HG03159 (cell line): ENCODE measurements around the gene RPP25.
"Not testable (repeated sequence)": the region's sequence is repeated elsewhere in the genome, so short reads cannot be mapped to it uniquely, and the experiment has no call there.

Experiments
- ATAC-seq: cut with Tn5 transposase; IDR thresholded peaks from one replicate; pipeline ENCODE4 v1.9.1; 2021; ENCODE audit warnings: mild to moderate bottlenecking, moderate library complexity; ENCODE audit not compliant: unreplicated experiment

RPP25 gene

DNA sequence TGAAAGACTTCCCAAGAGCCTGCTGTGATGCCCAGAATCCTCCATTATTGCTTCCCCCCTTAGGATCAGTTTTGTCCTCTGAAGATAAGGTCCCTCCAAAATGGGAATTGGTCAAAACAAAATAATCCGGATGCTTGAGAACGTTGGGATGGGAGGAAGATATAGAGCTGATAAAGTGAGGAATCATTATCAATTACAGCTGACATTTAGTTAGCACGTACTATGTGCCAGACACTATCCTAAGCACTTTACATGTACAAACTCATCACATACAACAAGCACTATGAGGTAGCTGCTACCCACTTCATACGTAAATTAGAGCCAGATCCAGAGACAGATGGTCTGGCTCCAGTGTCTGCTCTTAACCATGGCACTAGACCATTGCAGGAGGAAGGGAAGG lies 6.6 kb upstream of the RPP25 start:
- ATAC-seq = no peak

DNA sequence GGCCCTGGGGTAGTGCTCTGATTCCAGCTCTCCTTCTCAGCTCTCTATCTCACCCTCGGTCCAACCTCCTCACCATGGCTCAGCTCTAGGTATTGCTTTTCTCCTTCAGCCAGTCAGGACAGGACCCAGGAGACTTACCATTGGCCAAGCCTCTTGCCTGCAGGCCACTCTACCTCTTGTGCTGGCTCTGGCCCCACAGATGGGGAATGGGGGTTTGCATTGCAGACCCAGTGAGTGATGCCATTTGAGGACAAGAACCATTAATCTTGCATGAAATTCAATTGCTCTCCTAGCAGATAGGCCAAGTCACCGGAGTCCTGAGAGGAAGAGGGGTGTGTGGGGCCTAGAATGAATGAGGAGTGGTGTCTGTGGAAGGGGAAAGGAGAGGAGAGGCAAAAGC lies 6.1 kb upstream of the RPP25 start:
- ATAC-seq = no peak

DNA sequence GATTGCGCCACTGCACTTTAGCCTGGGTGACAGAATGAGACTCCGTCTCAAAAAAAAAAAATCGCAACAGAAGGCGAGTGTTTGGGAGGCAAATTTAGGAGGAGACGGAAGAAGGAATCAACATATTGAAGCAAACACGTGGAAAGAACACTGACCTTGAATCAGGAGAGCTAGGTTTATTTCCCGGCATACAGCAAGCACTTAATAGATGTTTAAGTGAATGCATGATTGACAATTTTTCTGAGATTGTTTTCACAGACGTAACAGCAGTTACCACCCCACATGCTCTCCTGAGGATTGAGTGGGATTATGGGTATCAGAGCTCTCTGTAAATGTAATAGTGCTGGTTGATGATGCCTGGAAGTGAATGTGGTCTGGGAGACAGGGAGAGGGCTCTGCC lies 5.6 kb upstream of the RPP25 start:
- ATAC-seq = no peak

DNA sequence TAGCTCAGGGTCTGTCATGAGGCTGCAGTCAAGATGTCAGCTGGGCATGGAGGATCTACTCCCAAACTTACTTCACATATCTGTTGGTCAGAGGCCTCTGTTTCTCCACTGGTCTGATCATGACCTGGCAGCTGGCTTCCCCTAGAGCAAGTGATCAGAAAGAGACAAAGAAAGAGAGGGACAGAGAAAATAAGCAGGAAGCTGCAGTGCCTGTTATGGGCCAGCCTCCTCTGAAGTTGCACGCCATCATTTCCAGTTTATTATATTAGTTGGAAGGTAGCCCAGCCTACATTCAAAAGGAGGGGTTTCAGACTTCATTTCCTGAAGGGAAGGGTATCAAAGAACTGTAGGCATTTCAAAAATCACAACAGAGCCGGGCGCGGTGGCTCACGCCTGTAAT lies 5.0 kb upstream of the RPP25 start:
- no peak for ATAC-seq

DNA sequence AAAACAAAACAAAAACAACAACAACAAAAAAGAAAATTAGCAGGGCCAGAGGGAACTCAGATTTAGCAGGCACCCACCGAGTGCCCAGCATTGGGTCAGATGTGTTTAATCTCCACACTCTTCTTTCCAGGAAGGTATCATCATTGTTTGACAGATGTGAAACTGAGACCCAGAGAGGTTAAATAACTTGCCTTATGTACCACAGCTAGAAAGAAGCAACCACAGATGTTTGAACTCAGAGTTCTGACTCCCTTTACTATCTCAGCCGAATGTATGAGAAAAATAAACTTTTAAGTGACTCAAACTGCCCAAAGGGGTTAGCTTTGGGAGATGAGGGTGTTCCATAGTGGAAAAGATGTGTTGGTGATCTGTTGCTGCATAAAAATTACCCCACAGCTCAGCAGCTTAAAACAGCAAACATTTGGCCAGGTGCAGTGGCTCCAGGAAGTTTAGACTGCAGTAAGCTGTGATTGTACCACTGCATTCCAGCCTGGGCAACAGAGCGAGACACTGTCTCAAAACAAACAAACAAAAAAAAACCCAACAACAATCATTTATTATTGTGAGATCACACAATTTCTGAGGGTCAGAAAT lies 4.5 kb upstream of the RPP25 start:
- no peak for ATAC-seq

DNA sequence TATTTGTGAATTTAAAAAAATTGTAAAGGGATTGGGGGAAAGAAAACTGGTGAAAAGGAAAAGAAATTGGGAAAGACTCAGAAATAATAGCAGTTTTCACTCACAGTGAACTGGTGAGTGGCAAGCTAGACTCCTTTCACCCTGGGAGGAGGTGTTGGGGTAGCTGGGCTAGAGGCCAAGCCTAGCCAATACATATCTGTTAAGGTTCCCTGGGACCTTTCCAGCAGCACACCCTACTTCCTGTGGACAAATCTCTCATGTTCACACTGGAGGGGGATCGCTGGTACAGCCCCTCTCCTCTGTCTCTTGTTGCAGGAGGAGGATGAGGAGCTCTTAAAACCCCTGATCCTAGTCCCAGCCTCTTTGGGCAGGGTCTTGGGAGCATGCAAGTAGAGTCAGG lies 3.7 kb upstream of the RPP25 start:
- ATAC-seq = no peak

DNA sequence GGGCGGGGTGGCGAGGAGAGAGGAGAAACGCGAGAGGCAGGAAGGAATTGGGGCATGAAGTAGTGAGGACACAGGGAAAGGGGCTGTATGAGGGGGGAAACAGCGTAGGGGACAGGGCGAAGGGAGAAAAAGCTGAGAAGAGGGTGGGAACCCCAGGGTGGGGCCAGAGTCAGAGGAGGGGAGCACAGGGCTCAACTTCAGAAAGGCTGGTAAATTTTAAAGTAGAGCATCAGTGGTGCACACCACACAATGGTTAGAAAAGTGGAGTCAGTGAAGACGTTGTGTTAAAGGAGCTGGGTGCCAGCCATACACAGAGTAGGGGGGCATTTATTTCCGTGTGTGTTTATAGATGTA lies 3.0 kb upstream of the RPP25 start:
- ATAC-seq = no peak

DNA sequence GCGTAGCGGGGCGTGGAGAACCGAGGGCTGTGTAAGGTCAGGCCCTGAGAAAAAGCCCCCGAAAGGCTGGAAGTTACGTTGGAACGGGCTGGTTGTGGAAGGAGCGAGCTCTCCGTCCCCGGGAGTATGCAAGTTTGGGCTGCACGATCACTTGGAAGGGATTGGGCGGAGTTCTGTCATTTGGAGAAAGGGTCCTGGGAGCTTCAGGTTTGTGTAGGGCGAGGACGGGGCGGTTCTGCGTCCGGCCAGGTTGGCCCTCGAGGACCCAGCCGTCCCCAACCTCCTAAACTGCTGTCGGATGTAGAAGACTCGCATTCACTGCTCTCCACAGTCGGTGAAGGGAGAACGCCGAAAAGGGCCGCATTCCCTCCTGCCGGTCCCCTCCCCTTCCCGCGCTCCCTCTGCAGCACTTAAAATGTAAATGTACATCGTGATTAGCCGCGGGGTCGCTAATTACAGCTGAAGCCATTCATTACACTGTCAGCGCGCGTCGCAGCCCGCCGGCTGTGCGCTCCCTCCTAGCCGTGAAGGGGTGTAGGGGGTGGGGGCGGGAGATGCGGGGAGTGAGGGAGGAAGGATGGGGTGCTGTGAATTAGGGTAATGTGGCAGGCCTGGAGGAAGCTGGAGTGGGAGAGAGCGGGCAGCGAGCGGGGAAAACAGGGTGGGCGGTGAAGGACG lies 2.5 kb upstream of the RPP25 start:
- no peak for ATAC-seq

DNA sequence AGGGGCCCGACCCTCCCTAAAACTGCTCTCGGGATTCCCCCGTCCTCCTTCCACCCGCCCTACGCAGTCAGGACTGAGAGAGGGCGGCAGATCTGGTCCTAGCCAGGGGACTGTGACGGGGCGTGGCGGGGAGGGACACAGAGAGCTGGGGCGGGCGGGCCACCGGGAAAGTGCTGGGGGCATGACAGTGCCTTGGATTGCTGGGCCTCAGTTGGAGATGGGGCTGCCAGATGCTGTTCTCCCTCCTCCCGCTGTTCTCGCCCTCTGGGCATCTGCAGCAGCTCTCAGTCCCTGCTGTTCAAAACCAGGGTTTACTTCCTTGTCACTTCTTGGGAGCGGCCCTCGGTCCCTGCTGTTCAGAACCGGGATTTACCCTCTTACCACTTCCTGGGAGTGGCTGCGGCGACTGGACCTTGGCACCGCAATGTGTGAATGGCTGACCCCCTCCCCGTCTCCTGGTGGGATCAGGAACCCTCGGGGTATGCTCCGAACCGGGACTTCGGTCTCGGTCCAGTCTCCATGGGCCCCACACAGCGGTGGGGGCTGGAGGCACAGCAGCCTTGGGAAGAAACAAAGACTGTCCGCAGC lies 1.8 kb upstream of the RPP25 start:
- ATAC-seq = no peak

DNA sequence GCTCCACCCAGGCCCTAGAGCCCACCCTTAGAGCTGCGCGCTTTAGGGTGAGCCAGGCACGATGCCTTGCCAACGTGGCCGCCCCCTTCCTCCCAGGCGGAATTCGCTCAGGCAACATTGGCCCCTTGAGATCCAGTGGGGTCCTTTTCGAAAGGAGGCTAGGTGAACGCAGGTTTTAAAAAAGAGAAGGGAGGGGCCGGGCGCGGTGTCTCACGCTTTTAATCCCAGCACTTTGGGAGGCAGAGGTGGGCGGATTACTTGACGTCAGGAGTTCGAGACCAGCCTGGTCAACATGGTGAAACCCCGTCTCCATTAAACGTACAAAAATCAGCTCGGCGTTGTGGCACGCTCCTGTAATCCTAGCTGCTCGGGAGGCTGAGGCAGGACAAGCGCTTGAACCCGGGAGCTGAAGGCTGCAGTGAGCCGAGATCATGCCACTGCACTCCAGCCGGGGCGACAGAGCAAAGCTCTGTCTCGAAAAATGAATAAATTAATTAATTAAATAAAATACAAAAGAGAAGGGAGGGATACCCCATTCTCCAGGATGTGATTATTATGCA lies 984 bp upstream of the RPP25 start:
- ATAC-seq = no peak

DNA sequence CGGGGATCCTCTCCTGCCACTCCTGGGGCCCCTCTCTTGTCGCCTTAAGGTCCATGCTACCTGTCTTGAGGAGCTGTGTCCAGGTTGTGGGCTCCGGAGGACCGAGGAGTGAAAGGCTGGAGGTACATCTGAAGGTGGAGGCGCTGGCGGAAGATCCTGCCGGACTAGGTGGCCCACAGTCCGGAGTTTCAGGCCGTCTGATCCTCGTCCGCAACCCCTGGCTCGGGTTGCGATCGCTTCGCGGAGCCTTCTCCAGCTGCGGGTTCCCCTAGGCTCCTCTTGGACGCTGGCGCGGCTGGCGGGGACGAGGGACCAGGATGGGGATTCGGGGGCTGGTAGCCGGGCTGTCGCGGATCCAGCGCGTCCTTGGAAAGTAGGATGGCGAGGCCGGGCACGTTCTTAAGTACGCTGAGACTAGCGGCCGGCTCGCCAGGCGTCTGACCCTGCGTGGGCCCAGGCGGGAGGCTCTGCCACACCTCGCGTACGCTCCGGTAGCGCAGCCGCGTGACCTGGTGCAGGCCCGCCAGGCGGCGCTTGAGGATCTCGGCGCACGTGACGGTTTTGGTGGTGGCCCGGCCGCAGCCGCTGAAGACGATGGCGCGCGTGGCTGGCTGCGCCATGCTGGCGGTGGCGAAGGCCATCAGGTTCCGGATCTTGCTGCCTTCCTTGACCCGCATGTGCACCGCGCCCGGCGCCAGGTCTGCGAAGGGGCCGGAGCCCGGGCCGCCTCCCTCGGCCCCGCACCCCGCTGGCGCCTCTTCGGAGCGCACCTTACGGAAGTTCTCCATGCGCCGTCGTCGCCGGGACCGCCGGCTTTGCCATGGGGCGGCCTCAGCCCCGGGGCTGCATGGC lies 550 bp downstream of the RPP25 start:
- peak; percentile 40 for ATAC-seq

DNA sequence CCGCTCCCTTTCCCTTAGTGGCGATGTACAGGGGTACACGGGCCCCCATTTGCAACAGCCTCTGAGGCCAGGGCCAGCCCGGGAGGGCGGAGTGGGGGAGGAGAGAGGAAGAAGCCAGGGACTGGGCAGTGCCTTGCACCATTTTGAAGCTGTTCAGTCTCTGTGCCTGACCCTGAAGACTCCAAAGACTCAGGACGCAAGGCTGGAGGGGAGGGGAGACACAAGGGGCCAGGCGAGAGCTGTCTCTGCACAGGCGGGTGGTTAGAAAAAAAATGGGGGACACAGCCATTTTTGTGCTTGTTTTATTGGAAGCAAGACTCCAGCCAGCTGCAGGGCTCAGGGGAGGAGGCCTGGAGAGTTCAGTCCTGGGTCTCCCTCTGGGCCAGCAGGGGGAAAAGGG lies 1.6 kb downstream of the RPP25 start:
- ATAC-seq = no peak

DNA sequence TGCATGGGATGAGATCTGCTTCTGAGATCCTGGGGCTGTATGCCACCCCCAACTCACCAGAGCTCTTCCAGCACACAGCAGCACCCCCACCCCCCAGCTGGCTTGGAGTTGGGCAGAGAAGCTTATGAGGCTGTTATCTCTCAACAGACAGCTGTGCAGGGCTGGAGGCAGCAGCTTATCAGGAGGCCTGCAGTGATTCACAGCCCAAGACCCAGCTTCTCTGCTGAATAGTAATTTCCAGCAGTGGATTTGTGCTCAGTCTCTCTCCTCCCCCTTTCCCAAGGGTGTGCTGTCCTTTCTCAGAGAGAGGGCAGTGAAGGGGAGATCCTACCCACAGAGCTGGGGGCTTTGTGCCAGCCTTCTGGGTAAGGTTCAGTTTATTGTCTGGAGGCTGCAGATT lies 2.1 kb downstream of the RPP25 start:
- ATAC-seq = no peak

DNA sequence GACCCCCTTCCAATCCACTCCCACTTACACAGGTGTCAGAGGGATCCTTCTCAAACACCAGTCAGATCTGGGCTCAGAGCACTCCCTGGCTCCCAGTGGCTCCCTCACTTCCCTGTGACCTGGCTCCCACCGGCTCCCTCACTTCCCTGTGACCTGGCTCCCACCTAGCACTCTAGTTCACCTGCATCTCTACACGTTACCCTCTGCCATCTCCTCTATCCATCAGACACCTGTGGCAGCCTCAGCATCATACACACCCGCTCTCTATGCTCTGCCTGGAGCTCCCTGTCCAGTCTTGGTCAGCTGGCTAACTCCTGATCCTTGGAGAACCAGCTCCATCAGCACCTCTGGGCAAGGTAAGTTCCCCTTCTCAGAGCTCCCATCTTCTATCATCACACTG lies 5.6 kb downstream of the RPP25 start:
- no peak for ATAC-seq

DNA sequence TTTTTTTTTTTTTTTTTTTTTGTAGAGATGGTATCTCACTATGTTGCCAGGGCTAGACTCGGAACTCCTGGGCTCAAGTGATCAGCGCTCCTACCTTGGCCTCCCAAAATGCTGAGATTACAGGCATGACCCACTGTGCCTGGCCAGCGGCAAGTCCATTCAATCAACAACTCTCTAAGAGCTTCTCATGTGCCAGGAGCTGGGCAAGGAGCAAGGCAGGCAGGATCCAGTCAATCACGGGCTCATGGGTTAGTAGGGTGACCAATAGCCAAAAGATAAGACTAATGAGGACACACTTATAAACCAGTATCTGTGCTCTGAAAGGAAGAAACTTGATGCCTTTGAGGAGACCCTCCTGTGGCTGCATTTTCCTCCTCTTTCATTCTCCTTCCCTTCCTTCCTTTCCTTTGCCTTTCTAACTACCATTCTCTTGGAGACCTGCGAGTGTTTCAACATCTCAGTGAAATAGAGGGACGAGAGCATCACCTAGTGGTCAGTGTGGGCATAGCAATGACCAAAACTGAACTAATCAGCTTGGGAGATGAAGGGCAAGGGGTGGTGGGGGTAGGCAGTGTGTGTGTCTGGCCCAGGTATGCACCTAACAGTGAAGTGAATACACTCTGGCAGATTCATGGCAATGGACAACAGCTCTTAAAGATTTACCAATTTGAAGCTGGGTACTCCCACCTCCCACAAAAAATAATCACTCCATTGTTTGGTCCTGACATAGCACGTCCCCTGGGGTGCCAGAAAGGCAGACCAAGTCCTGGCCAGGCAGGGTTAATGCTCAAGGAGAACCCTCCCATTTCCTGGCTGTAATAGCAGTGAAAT lies 6.3 kb downstream of the RPP25 start:
- no peak for ATAC-seq

DNA sequence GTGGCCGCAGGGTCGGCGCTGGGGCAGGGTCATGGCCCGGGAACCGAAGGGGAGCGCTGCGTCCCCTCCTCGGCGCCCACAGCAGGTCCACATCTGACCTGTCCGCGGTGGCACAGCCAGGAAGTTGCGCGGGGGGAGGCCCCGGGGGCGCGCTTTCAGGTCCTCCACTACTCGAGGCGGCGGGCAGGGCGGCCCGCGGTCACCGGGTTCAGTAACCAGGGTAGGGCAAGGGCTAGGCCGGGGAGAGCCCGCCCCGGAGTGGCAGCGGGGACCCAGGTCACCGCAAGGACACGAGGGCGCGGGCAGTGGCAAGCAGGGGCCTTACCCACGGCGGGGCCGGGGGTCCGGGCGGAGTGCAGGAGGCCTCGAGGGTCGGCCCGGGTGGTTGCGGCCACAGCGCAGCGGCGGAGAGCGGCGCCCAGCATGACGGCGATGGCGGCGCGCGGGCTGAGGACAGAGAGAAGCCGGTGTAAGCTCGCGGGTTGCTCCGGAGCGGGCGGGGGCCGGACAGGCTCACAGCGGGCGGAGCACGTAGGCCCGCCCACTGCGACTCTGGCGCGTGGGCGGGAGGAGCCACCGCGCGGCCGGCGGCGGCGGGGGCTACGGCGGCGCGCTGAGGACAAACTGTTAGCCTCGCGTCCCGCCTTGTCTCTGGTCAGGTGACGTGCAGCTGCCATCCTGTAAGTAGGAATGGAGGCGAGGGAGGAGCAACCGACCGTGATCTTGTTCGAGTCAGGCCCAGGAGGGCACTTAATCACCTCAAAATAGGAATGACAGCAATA lies 18.8 kb downstream of the RPP25 start, which contains the start of gene COX5A:
COX5A (minus strand) TSS at position 484 of the 782 bp plus-strand sequence; CDS start at position 425, 59 bp downstream.
- ATAC-seq = peak; percentile 85

DNA sequence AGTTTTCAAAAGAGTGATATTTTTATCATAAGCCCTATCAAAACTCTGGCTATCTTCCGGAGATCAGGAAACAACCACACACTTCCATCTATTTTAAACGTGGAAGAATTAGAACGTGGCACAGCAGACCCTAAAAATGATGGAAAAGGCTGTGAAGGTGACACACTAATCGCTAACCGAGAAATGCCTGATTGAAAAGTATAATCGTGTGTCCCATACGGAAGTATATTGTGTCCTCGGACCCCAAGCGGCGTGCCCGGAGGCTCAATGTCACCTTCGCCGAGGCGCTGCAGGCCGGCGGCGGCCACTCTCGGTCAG lies 19.3 kb downstream of the RPP25 start:
- no peak for ATAC-seq

DNA sequence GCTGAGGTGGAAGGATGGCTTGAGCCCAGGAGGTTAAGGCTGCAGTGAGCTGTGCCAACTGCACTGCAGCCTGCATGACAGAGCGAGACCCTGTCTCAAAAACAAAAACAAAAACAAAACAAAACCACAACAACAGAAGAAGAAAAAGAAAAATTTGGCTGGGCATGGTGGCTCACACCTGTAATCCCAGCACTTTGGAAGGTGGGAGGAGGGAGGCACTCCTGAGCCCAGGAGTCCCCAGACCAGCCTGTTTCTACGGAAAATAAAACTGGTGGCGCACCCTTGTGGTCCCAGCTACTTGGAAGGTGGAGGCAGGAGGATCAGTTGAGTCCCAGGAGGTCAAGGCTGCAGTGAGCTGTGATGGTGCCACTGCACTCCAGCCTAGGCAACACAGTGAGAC lies 21.4 kb downstream of the RPP25 start:
- not testable (repeated sequence) for ATAC-seq

DNA sequence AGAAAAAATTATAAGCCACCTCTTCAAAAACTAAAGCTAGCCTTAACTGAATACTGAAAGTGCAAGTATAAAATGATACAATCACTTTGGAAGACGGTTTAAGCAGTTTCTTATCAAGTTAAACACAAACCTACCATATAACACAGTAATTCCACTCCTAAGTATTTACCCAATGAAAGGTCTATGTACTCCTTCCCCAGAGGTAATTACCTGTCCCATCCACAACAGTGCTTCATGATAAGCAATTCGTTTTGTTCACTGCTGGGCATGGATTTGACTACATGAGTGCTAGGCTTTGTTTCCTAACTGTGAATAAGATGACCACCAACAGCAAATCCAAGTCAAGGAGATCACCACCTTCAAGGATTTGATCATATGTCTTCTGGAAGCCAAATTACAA lies 23.0 kb downstream of the RPP25 start:
- no peak for ATAC-seq

DNA sequence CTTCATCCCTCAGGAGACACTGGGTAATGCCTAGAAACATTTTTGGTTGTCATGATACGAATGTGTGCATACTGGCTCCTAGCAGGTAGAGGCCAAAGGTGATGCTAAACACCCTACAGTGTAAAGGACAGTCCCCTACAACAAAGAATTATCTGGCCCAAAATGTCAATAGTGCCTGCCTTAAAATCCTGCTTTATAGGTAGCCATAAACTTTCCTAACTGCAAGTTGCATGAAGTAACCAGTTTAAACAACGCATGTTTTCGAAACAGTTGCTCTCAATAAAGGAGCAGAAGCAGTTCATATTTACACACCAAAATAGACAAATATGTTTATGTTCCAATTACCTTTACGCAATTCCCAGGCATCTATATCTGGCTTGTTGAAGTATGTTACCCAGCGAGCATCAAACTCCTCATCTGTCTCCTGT lies 27.8 kb downstream of the RPP25 start:
- no peak for ATAC-seq
